GM18505 (cell line): ENCODE measurements around the gene KIF23.

Experiments used
- ATAC-seq: cut with Tn5 transposase; IDR thresholded peaks from one replicate; pipeline ENCODE4 v1.9.1; 2021; ENCODE audit not compliant: unreplicated experiment
- POLR2A ChIP-seq: IDR thresholded peaks from 4 replicates; pipeline ENCODE4 v1.6.1; 2011; ENCODE audit warnings: borderline replicate concordance; ENCODE audit not compliant: insufficient read depth, insufficient read length; ENCODE audit errors: extremely low read depth

KIF23 gene

DNA sequence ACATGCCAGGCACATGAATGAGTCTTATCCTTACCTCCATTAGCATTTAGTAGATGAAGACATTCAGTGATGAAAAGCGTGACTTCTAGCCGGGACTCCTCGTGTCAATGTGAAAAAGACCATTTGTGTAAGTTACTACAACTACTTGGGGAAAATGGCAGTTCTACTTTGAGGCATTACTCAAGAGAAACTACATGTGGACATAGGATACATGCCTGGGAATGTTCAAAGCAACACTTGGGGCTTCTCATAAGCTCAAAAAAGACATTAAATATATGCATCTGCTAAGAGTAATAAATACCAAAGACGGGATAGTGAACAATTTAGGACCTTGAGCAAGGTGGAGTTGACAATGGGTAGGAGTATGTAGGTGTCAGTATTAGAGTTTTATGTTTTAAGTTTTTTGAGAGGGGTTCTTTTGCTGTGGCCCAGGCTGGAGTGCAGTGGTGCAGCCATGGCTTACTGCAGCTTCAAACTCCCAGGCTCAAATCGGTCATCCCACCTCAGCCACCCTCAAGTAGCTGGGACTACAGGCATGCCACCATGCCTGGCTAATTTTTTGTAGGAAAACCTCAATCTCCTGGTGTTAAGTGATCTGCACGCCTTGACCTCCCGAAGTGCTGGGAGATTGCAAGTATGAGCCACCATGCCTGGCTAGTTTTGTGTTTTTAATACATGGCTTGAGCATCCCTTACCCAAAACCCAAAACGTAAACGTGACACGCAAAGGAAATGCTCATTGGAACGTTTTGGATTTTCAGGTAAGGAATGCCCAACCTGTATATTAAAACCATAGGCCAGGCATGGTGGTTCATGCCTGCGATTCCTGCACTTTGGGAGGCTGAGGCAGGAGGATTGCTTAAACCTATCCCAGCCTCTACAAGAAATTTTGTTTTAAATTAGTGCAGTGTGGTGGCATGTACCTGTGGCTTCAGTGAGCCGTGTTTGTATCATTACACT, 42.3 kb downstream of the KIF23 start:
- peak; percentile 52 for TF ChIP-seq POLR2A
- ATAC-seq, result no peak

DNA sequence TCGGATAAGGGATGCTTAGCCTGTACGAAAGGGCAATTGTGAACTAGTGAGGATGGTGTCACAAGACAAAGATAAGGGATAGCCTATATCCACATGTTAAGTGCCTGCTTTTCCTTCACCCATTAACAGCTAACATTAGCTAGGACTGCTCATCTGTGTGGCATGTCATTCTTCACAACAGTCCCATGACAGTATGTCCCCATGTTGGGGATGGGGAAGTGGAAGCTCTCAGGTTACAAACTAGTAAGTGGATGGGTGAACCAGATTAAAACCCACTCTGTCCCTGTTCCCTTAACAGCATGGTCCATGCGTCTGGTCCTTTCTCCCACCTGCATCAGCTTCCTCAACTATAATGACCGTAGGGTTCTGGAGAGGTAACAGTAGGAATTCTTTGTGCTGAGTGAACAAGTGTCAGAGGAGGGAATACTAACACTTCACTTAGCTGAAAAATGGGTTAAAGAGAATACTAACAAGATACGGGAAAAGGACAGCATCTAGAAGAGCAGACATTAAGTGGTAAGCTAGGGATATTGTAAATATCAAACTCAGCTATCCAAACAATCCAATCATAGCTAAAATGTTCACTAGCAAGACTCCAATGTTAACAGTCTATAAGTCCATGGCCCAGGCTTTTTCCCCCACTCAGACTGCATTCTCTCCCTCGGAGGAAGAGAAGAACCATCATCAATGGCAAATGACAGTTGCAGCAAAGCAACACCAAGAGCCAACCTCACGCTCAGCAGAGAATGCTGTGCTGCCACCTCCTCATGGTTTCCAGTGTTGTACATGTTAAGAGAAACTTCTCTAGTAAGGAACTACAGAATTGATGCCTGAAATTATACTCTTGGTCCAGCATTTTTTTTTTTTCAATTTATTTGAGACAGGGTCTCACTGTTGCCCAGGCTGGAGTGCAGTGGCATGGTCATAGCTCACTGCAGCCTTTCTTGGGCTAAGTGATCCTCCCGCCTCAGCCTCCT, 43.4 kb downstream of the KIF23 start:
- no peak for ATAC-seq
- no peak for TF ChIP-seq POLR2A

DNA sequence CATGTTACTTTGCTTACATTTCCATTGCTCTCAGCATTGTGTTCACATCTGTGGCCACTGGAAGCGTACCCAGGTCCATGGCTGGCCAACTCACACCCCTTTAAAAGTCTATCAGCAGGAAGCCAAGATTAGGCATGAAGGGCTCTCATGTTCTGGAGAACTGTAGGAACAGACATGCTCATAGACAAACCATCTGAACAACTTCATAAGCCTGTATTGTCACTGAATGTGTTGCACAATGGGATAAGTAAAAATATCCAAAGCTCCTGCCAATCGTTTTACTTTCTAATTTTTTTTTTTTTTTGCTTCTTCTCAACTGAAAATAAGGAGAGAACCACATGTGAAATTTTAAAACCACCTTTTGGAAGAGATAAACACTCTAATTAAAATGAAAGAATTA, 44.9 kb downstream of the KIF23 start:
- no peak for TF ChIP-seq POLR2A
- no peak for ATAC-seq

DNA sequence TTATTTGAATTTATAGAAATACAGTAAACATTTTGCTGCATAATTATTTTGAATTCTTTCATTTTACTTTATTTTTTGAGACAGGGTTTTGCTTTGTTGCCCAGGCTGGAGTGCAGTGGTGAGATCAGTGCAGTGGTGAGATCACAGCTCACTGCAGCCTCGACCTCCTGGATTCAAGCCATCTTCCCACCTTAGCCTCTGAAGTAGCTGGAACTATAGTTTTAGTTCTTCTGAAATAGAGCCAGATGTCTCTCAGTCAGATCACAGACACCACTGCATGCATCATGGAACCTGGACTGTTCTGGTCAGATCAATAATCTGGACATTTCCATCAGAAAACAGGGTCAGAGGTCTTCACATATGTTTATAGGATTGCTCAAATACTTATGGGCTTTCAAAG, 46.3 kb downstream of the KIF23 start:
- TF ChIP-seq POLR2A, result no peak
- ATAC-seq, result no peak

DNA sequence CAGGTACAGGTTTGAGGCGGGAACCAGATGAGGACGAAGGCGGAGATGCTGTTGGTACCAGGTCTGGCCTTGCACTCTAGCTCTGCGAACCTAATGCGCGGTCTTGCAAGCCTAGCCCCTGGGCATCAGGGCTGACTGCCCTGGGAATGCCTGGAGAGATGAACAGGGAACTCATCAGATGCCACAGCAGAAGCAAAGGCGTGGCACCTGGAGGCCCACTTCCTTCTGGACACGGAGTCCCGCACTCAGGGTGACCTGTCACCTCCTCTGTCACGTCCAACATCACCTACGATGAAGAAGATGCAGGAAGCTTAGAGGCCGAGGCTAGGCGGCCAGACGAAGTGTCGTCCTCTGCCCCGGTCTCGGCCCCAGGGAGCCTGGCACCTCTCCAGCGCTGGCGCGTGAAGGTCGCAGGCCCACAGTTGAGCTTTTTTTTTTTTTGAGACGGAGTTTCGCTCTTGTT, 47.9 kb downstream of the KIF23 start:
- ATAC-seq, result no peak
- no peak for TF ChIP-seq POLR2A

DNA sequence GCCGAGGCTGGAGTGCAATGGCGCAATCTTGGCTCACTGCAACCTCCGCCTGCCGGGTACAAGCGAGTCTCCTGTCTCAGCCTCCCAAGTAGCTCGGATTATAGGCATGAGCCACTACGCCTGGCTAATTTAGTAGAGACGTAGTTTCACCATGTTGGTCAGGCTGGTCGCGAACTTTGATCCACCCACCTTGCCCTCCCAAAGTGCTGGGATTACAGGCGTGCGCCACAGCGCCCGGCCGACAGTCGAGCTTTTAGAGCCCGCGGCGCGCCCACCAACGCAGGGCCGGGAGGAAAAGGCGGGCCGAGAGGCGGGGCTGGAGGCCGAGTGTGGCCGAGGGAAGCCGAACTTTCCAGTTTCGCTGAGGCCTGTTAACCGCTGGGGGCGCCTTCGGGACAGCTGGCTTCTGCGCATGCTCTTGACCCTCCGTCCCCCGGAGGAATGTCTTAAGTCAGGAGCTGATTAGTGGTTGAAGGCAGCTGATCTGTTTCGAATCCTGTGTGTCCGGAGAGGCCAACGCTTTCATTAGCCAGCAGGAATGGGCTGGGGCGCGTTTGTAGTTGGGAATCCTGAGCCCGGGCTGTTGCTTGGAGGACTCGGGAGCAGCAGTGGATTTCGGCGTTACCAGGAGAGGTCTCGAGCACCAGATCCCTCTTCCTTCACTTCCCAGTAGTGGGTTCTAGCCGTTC, 48.5 kb downstream of the KIF23 start:
- ATAC-seq, result peak; percentile 88

DNA sequence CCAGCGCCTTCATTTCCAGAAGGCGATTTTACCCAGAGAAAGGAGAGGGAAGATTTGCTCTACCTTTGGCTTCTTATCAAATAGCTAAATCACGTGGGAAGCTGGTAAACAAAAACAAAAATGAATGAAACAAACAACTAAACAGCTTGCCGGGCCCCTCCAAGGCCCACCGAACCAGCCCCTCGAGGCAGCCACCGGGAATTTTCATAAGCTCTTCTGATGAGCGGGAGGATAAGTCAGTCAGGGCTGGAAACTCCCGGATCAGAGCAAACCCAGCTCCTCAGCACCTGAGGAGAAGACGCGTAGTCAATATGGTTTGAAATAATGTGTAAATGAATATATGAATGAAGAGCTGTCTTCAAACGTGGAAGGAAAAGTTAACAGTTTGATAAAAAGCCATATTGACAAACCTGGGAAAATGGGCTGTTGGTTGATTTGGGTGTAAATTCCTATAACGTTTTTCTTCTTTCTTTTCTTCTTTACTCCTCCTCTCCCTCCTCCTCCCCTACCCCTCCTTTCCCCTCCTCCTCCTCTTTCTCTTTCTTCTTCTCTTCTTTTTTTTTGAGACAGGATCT, 49.1 kb downstream of the KIF23 start:
- TF ChIP-seq POLR2A, result no peak
- no peak for ATAC-seq

More for the DNA sequence above, 48.5 kb downstream of the KIF23 start:
- TF ChIP-seq POLR2A, result peak; percentile 69

DNA sequence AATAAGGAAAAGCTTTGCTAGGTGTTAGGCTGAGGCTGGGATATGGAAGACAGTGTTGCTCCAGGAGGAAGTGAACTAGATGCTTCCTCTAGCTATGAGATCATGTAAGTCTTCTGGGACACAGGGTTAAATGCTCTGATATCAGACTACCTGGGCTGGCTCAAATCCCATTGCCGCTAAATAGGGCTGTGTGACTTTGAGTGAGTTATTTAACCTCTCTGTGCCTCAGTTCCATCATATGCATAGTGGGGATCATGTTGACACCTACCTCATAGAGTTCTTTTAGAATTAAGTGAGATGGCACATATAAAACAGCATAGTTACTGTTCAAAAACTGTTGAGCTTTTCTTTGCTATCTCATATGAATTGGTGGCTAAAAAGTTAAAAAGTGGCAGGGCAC, 51.1 kb downstream of the KIF23 start:
- no peak for ATAC-seq
- TF ChIP-seq POLR2A, result no peak

DNA sequence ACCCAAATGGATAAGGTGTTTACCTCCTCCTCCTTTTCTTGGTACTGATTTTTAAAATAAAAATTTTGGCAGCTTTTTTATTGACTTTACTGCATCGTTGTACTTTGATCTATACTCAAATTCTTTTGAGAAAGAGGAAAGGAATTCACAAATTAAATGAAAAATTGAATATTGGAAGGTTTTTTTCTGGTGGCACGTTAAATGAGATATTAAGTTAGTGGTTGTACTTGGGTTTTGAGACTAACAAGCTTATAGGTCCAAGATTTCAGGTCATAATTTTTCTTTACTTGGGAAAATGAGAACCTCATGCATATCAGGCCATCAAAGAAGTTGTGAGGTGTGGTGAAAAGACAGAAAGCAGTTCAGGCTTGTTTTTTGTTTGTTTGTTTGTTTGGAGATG, 52.6 kb downstream of the KIF23 start:
- TF ChIP-seq POLR2A, result no peak
- ATAC-seq, result no peak

DNA sequence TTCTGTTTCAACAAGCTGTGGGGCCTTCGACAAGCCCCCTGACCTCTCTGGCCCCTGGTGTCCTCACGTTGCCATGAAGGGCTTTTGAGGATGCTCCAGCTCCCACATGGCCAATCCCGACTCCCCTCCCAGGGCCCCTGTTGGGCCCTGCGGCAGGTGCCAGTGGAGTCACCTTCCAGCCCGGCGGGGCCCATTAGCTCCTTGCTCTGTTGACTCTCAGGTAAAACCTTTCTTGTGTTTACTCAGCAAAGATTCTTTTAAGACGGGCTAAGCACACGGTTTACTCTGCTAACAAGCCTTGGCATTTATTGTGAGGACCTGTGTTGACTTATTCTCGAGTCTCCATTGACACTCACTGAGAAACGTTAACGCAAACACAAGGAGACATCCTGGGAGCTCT, 53.5 kb downstream of the KIF23 start:
- TF ChIP-seq POLR2A, result no peak

DNA sequence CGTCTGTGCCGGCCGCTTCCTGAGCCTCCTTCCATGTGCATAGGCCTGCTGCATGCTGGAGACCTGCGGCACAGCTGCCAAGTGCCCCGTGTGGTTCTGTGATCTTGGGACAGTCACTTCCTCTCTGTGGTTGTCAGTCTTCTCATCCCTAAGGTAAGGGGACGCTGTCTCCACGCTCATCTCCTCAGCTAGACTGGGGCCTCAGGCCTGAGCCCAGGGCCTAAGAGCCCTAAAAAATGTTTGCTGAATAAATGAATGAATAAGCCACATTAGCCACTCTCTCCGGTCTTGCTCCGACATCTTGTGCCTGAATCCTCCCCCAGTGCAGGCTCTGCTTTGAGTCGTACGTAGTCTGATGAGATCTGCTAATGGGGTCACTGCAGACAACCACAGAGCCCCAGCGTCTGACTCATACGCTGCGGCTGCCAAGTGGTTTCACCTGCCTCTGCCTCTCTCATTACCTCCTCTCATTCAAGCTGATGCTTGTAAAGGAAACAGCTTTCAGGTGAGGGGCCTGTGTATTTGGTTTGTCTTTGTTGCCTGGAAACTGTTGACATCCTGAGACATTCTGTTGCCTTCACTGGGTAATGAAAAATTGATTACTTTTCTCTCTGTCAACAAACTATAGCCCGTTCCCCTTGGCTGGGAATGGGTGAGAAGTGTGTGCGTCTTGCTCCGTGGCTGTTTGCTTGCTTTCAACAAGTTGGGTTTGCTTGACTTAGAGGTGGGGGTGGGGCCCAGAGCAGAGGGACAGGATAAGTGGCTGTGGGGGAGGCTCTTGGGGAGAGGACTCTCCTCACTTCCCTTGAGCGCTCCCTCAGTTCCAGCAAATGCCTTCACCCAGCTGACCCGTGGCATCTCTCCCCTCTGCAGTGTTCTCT, 54.3 kb downstream of the KIF23 start:
- ATAC-seq, result no peak
- TF ChIP-seq POLR2A, result no peak

More for the DNA sequence above, 53.5 kb downstream of the KIF23 start:
- ATAC-seq, result no peak

DNA sequence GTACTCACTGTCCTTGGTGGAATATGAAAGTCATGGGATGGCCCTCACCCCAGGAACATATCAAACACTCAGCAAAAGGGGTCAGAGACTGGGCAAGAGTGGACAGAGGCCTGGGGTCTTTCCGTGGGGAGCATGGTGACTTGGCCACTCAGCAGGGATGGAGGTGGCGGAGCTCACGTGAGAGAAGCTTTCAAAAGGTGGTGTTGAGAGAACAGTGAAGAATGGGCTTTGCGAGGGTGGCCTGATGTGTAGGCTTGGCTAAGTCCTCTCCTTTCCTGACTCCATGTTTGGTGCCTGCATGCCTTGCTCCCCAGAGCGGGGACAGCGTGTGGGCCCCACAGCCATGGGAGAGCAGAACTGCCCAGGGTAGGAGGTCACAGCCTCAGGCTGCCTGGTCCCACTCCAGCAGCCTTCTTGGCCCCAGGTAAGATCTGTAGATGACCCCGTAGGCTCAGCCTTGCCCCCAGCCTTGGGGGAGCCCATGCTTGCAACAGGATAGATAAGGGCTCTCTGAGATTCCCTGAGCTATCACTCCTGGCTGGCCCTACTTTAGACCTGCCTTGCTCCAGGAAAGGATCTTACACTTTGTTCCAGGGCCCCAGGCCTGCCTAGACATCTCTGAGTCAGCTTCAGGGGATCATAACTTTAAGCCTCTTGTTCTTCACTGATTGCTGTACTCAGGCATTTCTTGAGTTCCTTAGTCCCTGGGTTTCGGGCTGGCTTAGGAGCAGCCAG, 55.5 kb downstream of the KIF23 start:
- no peak for TF ChIP-seq POLR2A
- ATAC-seq, result no peak

DNA sequence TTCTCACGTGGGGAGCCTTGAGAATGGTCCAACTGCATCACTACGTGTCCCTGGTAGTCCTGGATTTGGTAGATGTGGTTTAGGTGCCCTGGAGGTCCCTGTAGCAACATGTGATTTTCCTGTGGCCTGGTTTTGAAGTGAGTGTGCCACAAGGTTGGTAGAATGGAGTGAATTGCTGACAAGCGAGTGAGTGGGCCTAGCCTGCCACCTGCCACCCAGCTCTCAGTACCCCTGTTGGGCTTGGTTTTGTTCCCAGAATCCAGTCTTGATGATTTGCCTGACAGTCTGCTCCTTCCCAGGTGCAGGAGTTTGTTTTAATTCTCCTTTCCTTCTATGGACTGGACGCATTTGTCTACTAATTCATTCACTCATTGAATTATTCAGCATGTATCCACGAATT, 57.9 kb downstream of the KIF23 start:
- no peak for TF ChIP-seq POLR2A
- no peak for ATAC-seq
